Chondrocyte (in vitro differentiated cells): ENCODE data around the gene RAI1. TPM values are rescaled to one million over a fixed set of nuclear protein-coding genes. Genes with fewer than 3 reads are reported as not detected.

ENCODE experiments used
- DNase-seq: peaks from one replicate; pipeline ENCODE4 v3.0.0; 2021; ENCODE audit warnings: mixed read lengths, low spot score
- H3K27ac Mint-ChIP-seq: one replicate; pipeline ENCODE4 v1.8.0; 2021; ENCODE audit warnings: mild to moderate bottlenecking, moderate library complexity, mixed read lengths; ENCODE audit not compliant: unreplicated experiment
- H3K27me3 Mint-ChIP-seq: 2 replicates; pipeline ENCODE4 v1.8.0; 2021; ENCODE audit warnings: low read depth, mixed read lengths
- H3K36me3 Mint-ChIP-seq: 2 replicates; pipeline ENCODE4 v1.8.0; 2021; ENCODE audit warnings: low read depth, mixed read lengths
- H3K4me1 Mint-ChIP-seq: 2 replicates; pipeline ENCODE4 v1.8.0; 2021; ENCODE audit warnings: low read depth, mild to moderate bottlenecking, mixed read lengths
- H3K4me3 Mint-ChIP-seq: one replicate; pipeline ENCODE4 v1.8.0; 2021; ENCODE audit warnings: mild to moderate bottlenecking, moderate library complexity, mixed read lengths; ENCODE audit not compliant: unreplicated experiment
- H3K9me3 Mint-ChIP-seq: 2 replicates; pipeline ENCODE4 v1.8.0; 2021; ENCODE audit warnings: low read depth, mixed read lengths
- total RNA-seq: library from RNA; stranded (reverse); gene quantifications from 3 replicates; pipeline ENCODE4 v1.2.1, GENCODE V29; 2021
- TF ChIP-seq, protein P1 (sequence below): fragments of 200-600 bp; sonication (generic); IDR thresholded peaks from 2 replicates; pipeline ENCODE4 v1.5.0; 2021; ENCODE audit warnings: antibody characterized with exemption, mild to moderate bottlenecking, moderate library complexity

The RAI1 gene
- total RNA-seq, 1 donor from 2014 or later: 28.7 TPM

DNA sequence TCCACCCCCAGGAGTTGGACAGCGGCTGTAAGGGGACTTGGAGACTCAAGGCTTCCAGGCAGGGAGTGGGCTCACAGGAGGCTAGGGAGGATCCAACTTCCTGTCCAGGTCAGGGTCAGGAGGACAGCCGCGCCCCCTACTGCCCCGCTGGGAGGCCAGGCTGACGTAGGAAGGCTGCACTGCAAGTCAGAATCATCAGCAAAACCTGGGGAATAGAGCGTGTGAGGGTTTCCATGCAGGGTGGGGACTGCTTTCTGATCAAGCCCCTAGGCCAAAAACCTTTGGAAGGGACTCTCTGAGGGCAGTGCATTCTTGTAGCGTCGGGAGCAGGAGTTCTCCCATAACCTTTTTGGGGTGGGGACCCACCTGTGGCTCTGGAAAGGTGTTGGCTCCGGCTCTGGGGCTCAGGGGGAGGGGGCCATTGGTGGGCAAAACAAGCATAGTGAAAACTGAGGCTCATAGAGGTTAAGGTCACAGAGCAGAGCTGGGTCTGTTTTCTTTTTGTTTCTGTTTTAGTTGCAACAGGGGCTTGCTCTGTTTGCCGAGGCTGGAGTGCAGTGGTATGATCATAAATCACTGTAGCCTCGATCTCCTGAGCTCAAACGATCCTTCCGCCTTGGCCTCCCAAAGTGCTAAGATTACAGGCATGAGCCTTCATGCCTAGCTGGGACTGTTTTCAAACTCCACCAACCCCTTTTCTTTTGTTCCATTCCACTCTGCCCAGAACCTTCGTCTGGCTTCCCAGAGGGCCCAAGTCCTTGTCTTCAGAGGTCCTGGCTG, 22.1 kb downstream of the RAI1 start:
- Mint-ChIP-seq H3K4me3 (no peak overlapping the region), H3K27me3 (no peaks in the 10 kb centered on the region), H3K4me1 (peaks cover 57% of the 10 kb centered on the region), H3K27ac (no peak overlapping the region), H3K9me3 (no peaks in the 10 kb centered on the region), H3K36me3 (peaks cover 1% of the 10 kb centered on the region)
- TF ChIP-seq, protein P1, sequence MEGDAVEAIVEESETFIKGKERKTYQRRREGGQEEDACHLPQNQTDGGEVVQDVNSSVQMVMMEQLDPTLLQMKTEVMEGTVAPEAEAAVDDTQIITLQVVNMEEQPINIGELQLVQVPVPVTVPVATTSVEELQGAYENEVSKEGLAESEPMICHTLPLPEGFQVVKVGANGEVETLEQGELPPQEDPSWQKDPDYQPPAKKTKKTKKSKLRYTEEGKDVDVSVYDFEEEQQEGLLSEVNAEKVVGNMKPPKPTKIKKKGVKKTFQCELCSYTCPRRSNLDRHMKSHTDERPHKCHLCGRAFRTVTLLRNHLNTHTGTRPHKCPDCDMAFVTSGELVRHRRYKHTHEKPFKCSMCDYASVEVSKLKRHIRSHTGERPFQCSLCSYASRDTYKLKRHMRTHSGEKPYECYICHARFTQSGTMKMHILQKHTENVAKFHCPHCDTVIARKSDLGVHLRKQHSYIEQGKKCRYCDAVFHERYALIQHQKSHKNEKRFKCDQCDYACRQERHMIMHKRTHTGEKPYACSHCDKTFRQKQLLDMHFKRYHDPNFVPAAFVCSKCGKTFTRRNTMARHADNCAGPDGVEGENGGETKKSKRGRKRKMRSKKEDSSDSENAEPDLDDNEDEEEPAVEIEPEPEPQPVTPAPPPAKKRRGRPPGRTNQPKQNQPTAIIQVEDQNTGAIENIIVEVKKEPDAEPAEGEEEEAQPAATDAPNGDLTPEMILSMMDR: peak; percentile 18
- DNase-seq: no peak

DNA sequence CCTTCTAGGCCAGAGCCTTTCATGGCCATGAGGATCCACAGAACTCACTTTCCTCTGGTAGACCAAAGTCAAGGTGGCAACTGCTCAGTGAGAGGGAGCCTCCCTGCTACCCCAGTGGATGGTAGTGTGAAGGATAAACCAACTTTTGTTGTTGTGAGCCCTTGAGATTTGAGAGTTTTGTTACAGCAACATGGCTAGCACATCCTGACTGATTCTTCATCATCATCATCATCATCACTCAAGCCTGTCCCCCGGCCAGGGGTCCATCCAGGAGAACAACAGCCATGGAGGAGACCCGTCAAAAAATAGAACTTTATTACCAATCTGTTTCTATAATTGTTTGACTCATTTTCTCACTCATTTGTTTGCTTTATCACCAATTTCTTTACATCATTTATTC, 23.7 kb downstream of the RAI1 start:
- TF ChIP-seq, protein P1: no peak
- Mint-ChIP-seq H3K4me3 (no peak overlapping the region), H3K27me3 (no peaks in the 10 kb centered on the region), H3K4me1 (peaks cover 50% of the 10 kb centered on the region), H3K36me3 (peaks cover 1% of the 10 kb centered on the region), H3K27ac (no peak overlapping the region), H3K9me3 (no peaks in the 10 kb centered on the region)
- DNase-seq: no peak

DNA sequence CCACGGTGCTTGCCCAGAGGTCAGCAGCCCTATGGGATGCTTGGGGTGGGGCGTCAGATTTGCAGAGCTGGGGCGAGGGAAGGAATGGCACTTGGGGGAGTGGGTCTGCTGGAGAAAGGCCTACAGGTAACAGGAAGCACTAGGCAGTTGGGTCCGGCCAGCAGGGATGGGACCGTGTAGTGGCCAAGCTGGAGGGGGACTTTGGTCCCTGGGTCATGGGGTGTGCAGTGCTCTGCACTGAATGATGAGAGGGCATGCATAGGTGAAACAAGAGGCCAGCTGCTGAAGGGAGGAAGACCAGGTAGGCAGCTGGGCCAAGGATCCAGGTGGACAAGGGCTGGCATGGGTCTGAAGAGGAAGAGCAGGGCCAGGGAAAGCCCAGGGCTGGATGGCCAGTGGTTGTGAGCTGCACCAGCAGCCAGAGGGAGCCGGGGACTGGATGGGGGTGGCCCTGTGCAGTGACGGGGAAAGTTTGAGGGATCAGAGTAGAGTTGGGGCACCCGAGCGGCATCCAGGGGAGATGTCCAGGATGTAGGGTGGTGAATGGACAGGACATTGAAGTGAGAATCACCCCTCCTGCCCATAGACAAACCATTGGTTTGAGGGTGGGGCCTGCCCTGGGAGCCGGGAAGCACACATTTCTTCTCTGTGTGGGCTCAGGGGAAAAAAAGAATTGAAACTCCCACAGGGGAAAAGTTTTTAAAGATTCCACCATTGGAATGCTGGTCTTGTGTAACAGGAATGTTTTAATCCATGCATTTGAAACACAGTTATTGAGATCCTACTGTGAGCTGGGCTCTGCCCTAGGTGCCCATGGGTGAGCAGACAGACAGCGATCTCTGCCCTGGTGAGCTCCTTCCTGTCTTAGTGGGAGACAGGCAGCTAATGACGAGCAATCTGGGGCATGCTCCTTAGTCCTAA, 25.1 kb downstream of the RAI1 start:
- H3K4me3 Mint-ChIP-seq: no peak overlapping the region
- TF ChIP-seq, protein P1: peak; percentile 60
- no peak for DNase-seq

DNA sequence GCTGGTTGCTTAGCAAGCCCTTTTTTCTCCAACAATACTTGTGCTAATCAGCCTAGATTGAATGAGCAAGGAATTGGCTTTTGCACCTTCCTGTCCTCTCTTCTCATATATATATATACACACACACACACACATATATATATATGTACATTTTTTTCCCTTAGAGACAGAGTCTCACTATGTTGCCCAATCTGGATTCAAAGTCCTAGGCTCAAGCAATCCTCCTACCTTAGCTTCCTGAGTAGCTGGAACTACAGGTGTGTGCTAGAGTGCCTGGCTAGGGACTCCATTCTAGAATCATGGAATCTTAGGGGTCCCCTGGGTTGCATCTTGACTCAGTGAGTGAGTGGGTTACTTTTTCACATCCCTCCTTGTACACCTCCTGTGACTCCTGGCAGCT, 27.0 kb downstream of the RAI1 start:
- TF ChIP-seq, protein P1: no peak
- H3K36me3 Mint-ChIP-seq: peaks cover 1% of the 10 kb centered on the region
- no peaks in the 10 kb centered on the region for H3K27me3 Mint-ChIP-seq
- no peak for DNase-seq
- no peak overlapping the region for H3K4me3 Mint-ChIP-seq
- peaks cover 63% of the 10 kb centered on the region for H3K4me1 Mint-ChIP-seq
- H3K27ac Mint-ChIP-seq: peak overlapping the region; percentile 22
- H3K9me3 Mint-ChIP-seq: no peaks in the 10 kb centered on the region

More for the DNA sequence above, 25.1 kb downstream of the RAI1 start:
- peaks cover 56% of the 10 kb centered on the region for H3K4me1 Mint-ChIP-seq
- H3K9me3 Mint-ChIP-seq: no peaks in the 10 kb centered on the region
- no peaks in the 10 kb centered on the region for H3K27me3 Mint-ChIP-seq
- H3K27ac Mint-ChIP-seq: peak overlapping the region; percentile 70
- H3K36me3 Mint-ChIP-seq: peaks cover 1% of the 10 kb centered on the region

DNA sequence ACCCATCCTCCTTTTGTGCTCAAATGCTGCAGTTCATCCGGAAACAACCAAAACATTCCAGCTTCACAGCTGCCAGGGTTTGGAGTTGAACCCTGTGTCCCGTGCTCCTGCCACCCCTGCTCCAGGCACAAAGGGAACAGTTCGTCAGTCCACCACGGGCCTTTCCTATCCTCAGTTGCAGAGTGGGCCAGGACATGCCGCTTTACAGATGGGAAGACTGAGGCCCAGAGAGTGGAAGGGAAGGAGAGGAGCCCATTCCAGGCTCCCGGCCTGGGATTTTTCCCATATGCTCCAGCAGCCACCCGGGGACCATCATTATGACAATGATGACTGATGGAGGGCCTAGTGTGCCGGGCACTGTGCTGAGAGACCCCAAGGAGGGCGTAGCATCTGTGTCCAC, 27.6 kb downstream of the RAI1 start:
- H3K9me3 Mint-ChIP-seq: no peaks in the 10 kb centered on the region
- no peaks in the 10 kb centered on the region for H3K27me3 Mint-ChIP-seq
- peak overlapping the region; percentile 22 for H3K27ac Mint-ChIP-seq
- H3K4me1 Mint-ChIP-seq: peaks cover 62% of the 10 kb centered on the region
- TF ChIP-seq, protein P1: no peak
- no peak for DNase-seq
- no peak overlapping the region for H3K4me3 Mint-ChIP-seq
- peaks cover 1% of the 10 kb centered on the region for H3K36me3 Mint-ChIP-seq
